GM12873 (cell line): ENCODE measurements around the gene PLA2G2C.

Source experiments
- TF ChIP-seq, protein P1 (sequence below): IDR thresholded peaks from 2 replicates; pipeline ENCODE4 v1.5.1; 2012; ENCODE audit warnings: low read depth, mild to moderate bottlenecking, moderate library complexity, low read length, control low read depth; ENCODE audit not compliant: insufficient read depth; ENCODE audit errors: missing control alignments

The PLA2G2C gene

DNA sequence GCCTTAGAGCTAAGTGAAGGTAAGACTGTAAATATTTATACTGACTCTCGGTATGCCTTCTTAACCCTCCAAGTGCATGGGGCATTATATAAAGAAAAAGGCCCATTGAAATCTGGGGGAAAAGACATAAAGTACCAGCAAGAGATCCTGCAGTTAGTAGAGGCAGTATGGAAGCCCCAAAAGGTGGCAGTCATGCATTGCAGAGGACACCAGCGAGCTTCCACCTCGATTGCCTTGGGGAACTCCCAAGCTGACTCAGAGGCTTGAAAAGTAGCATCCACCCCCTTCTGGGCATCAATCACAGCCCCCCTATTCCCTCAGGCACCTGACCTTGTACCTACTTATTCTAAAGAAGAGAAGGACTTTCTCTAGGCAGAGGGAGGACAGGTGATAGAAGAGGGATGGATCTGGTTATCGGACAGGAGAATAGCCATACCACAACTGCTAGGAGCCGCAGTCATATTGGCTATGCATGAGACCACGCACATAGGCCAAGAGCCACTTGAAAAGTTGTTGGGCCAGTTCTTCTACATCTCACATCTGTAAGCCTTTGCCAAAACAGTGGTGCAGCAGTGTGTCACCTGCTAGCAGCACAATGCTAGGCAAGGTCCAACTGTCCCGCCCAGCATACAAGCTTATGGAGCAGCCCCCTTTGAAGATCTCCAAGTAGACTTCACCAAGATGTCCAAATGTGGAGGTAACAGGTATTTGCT is 27.8 kb downstream of the PLA2G2C start:
- TF ChIP-seq, protein P1, sequence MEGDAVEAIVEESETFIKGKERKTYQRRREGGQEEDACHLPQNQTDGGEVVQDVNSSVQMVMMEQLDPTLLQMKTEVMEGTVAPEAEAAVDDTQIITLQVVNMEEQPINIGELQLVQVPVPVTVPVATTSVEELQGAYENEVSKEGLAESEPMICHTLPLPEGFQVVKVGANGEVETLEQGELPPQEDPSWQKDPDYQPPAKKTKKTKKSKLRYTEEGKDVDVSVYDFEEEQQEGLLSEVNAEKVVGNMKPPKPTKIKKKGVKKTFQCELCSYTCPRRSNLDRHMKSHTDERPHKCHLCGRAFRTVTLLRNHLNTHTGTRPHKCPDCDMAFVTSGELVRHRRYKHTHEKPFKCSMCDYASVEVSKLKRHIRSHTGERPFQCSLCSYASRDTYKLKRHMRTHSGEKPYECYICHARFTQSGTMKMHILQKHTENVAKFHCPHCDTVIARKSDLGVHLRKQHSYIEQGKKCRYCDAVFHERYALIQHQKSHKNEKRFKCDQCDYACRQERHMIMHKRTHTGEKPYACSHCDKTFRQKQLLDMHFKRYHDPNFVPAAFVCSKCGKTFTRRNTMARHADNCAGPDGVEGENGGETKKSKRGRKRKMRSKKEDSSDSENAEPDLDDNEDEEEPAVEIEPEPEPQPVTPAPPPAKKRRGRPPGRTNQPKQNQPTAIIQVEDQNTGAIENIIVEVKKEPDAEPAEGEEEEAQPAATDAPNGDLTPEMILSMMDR = no peak

DNA sequence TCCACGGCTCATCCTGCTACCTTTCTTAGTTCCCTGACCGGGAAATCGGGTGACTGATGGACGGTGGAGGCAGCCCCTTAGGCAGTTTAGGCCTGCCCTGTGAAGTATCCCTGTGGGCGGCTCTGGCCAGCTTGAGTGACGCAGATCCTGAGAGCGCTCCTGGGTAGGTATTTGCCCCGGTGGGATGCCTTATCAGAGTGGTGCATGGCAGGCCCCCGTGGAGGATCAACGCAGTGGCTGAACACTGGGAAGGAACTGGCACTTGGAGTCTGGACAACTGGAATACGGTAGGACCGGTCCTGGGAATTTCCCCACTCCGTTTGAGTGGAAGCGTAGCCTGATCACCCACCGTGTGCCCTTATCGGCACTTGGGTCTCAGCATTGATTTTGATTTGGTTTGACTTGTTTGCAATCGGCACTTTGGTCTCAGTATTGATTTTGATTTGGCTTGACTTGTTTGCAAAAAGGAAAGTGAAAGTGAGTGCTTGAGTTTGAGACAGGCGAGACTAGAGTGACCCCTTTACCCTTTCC is 32.0 kb downstream of the PLA2G2C start:
- TF ChIP-seq, protein P1 = no peak

DNA sequence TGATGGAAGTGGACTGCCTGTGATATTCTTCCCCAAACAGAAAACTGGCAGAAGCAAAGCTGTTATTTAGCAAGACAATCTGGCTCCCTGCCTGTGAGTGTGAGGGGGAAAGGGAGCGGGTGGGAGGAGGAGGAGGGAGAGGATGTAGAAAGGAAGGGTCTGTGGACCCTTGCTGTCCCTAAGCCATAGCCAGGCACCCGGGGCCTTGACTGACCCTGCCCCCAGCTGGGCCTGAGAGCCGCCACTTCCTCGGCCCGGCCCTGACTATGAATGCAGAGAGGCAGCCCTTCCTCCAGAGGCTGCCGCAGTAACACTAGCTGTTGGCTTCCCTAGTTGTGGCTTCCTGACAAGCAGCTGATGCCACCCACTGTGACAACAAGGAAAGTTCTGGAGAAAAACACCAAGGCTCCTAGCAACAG is 33.3 kb downstream of the PLA2G2C start:
- TF ChIP-seq, protein P1 = no peak

DNA sequence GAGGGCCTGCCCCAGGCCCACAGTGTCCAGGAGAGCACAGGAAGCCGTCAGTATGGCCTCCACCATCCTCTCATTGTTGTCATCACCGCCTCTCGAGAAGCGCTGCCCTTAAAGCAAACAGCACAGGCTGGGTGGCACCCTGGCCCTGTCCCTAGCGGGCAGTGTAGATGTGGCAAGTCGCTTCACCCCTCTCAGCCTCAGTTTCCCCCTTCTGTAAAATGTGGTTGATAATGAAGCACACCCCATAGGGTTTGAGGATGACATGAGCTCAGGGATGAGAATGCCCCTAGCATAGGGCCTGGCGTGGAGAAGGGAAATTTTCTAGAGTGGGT is 33.8 kb downstream of the PLA2G2C start:
- TF ChIP-seq, protein P1 = no peak

DNA sequence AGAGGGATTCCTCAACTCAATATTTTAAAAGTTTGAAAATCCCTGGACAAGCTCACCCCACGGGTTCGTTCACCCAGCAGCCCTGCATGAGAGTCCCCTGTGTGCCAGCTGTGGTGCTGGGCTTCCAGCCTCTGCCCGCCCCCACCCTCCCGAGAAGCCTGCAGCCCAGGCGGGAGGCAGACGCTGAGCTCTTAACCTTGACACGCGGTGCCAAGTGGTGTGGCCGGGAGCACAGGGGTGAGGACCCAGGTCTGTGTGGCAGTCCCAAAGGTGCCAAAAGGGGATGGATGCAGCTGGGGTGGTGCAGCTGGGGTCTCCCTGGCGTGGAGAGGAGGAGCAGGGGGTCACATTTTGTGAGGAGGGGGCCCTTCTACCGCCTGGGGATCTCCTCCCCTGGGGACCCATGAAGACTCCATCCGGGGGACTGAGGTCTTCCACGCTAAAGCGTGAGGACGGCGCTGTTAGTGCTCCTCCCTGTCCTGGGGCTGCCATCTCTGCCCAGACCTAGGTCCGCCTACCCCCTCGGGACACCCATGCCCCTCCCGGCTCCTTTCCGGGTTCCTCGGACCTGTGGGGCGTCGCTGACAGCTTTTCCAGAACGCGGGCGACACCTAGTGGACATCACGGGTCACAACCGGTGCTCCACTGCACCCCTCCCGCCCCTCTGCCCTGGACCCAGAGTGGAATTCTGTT is 34.3 kb downstream of the PLA2G2C start:
- TF ChIP-seq, protein P1 = peak; percentile 92

DNA sequence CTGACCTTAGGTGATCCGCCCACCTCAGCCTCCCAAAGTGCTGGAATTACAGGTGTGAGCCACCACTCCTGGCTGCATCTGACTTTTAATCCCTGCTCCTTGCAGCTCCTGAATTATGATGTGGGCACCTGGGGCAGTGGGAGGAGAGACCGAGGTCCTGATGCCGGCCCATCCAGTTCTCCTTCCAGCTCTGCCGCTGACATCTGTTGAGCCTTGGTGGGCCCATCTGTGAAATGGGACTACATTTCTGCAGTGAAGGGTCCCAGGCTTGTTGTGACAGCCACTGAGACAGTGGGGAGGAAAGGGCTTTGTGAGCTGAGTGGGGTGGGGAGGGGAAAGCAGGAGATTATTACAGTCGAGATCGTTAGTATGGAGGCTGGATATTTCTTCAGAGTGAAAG is 35.3 kb downstream of the PLA2G2C start:
- TF ChIP-seq, protein P1 = no peak

DNA sequence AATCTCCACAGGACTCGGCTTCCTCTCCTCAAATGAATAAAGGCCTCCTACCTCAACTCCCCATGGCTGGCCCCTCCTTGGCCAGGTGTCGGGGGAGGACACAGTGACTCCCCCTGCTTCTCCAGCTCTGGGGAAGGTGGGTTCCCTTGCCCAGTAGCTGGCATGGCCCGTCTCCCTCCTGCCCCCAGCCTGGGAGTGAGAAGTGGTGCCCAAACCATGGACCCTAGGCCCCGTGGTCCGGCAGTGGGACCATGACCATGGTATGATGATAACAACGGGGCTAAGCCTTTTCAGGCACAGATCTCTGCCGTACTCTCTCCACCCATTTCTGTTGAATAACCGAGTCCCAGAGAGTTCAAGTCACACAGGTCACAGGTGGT is 36.0 kb downstream of the PLA2G2C start:
- TF ChIP-seq, protein P1 = no peak
